Osteocyte (in vitro differentiated cells): ENCODE data around the gene JAKMIP1. TPM values are rescaled to one million over a fixed set of nuclear protein-coding genes. Genes with fewer than 3 reads are reported as not detected.

ENCODE experiments used
- DNase-seq: peaks from one replicate; pipeline ENCODE4 v3.0.0; 2021; ENCODE audit warnings: mixed read lengths; ENCODE audit not compliant: unreplicated experiment; ENCODE audit errors: extremely low spot score
- H3K27ac Mint-ChIP-seq: one replicate; pipeline ENCODE4 v1.8.0; 2021; ENCODE audit warnings: mild to moderate bottlenecking, mixed read lengths; ENCODE audit not compliant: unreplicated experiment
- H3K27me3 Mint-ChIP-seq: one replicate; pipeline ENCODE4 v1.8.0; 2021; ENCODE audit warnings: mixed read lengths; ENCODE audit not compliant: unreplicated experiment
- H3K36me3 Mint-ChIP-seq: one replicate; pipeline ENCODE4 v1.8.0; 2021; ENCODE audit warnings: mixed read lengths; ENCODE audit not compliant: unreplicated experiment
- H3K4me1 Mint-ChIP-seq: one replicate; pipeline ENCODE4 v1.8.0; 2021; ENCODE audit warnings: mixed read lengths; ENCODE audit not compliant: unreplicated experiment
- H3K4me3 Mint-ChIP-seq: one replicate; pipeline ENCODE4 v1.8.0; 2021; ENCODE audit warnings: mild to moderate bottlenecking, moderate library complexity, mixed read lengths; ENCODE audit not compliant: unreplicated experiment
- H3K9me3 Mint-ChIP-seq: one replicate; pipeline ENCODE4 v1.8.0; 2021; ENCODE audit warnings: mixed read lengths; ENCODE audit not compliant: unreplicated experiment
- total RNA-seq: library from RNA; stranded (reverse); gene quantifications from 2 replicates; pipeline ENCODE4 v1.2.1, GENCODE V29; 2021
- TF ChIP-seq, protein P1 (sequence below): fragments of 200-600 bp; sonication (generic); IDR thresholded peaks from 2 replicates; pipeline ENCODE4 v1.5.0; 2021; ENCODE audit warnings: antibody characterized with exemption, mild to moderate bottlenecking, moderate library complexity

Gene JAKMIP1
- total RNA-seq, 1 donor from 2014 or later, result not detected

DNA sequence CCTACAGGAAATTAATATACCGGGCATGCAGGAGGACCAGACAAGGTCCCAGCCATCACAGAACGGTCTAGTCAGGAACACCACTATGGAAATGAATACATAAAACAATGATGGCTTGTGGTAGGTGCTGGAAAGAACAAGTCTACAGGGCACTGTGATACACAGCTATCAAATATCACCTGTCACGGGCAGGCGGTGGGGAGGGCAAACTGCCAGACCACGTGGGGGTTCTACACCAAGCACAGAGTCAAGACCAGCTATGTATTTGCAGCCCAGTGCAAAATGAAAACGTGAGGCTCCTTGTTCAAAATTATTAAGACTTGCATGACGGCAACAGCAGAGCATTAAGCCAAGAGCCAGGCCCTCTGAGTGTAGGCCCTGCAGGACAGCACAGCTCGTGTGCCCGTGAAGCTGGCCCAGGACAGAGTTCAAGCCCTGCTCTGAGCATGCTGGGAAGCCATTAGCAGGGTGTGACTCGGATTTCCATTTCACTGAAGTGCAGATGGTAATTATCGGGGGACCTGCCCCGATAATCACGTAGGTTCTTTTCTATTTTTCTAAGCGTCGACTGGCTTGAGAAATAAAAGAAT lies 83.6 kb downstream of the JAKMIP1 start:
- DNase-seq, result no peak
- Mint-ChIP-seq H3K4me1 (no peaks in the 10 kb centered on the region), H3K36me3 (no peaks in the 10 kb centered on the region), H3K9me3 (no peaks in the 10 kb centered on the region), H3K27me3 (peaks cover 10% of the 10 kb centered on the region), H3K27ac (no peak overlapping the region), H3K4me3 (no peak overlapping the region)
- TF ChIP-seq, protein P1, sequence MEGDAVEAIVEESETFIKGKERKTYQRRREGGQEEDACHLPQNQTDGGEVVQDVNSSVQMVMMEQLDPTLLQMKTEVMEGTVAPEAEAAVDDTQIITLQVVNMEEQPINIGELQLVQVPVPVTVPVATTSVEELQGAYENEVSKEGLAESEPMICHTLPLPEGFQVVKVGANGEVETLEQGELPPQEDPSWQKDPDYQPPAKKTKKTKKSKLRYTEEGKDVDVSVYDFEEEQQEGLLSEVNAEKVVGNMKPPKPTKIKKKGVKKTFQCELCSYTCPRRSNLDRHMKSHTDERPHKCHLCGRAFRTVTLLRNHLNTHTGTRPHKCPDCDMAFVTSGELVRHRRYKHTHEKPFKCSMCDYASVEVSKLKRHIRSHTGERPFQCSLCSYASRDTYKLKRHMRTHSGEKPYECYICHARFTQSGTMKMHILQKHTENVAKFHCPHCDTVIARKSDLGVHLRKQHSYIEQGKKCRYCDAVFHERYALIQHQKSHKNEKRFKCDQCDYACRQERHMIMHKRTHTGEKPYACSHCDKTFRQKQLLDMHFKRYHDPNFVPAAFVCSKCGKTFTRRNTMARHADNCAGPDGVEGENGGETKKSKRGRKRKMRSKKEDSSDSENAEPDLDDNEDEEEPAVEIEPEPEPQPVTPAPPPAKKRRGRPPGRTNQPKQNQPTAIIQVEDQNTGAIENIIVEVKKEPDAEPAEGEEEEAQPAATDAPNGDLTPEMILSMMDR, result no peak

DNA sequence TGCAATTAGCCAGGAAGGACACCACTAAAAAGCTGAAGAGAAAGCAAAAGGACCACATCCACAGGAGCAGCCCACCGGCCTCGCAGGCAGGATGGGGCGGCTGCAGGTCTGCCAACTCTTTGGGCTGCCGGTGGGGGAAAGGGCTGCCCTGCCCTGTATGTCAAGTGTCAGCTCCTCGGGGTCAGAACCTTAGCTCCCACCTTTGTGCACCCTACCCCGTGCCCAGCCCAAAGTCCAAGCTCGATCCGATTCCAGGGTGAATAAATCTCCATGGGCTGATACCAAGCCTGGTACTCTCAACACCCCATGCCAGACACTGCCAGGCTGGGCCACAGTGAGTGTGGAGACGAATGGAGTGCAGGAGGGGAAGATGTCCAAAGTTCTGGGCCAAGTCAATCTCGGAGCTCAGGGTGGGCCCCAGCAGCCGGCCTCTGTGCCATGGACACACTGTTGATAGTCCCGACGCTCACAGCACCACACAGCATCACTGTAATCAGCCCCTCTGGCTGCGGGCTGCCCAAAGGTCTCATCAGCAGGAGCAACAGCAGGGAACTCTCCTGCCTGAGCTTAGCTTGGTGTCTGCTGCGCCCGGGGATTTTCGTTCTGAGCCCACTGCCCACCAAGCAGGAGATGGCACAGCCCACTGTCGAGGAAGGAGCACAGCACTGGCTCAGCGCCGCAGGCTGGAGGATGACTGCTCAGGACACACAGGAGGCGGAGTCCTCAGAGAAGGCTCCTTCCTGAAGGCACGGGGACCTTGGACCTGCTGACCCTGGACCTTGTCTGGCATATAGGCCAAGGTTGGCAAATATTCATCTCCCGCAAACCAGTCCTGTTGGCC lies 84.4 kb downstream of the JAKMIP1 start:
- Mint-ChIP-seq H3K36me3 (no peaks in the 10 kb centered on the region), H3K4me1 (no peaks in the 10 kb centered on the region), H3K4me3 (no peak overlapping the region), H3K27me3 (peaks cover 10% of the 10 kb centered on the region), H3K9me3 (no peaks in the 10 kb centered on the region), H3K27ac (no peak overlapping the region)
- TF ChIP-seq, protein P1, result no peak
- DNase-seq, result no peak

DNA sequence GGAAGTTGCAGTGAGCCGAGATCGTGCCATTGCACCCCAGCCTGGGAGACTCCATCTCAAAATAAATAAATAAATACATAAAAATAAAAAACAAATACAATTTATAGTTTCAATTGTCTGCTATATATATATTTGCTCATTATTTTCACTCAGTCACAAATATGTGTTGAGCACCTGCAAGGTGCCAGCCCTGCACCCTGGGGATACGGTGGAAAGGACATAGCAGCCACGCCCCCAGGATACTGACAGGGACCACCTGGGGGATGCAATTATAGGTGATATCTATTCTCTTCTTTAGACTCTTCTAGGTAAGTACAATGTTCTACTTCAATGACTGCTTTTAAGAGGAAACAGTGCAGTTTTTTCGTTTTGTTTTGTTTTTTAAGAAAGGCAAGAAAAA lies 85.0 kb downstream of the JAKMIP1 start:
- Mint-ChIP-seq H3K4me1 (no peaks in the 10 kb centered on the region), H3K9me3 (no peaks in the 10 kb centered on the region), H3K36me3 (no peaks in the 10 kb centered on the region), H3K27ac (no peak overlapping the region), H3K4me3 (no peak overlapping the region), H3K27me3 (peaks cover 10% of the 10 kb centered on the region)
- no peak for DNase-seq
- TF ChIP-seq, protein P1, result no peak

DNA sequence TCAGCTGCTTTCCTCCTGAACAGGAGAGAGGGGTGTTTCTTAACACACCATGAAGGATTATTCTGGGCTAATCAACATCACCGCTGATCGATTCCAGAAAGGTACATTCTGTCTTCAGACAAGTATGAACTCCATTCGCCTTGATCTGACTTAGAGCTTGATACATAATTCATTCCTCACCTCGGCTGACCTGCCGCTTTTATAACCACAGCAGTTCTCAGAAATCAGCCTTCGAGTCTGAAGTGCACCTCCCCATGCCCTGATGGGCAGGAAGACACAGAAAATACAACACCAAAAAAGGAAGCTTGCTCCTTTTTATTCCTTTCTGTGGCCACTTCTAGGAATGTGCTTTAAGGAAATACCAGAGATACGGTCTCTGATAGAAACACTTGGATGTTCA lies 85.7 kb downstream of the JAKMIP1 start:
- Mint-ChIP-seq H3K27ac (no peak overlapping the region), H3K27me3 (peaks cover 8% of the 10 kb centered on the region), H3K36me3 (no peaks in the 10 kb centered on the region), H3K4me1 (no peaks in the 10 kb centered on the region), H3K4me3 (no peak overlapping the region), H3K9me3 (no peaks in the 10 kb centered on the region)
- no peak for DNase-seq
- TF ChIP-seq, protein P1, result no peak

DNA sequence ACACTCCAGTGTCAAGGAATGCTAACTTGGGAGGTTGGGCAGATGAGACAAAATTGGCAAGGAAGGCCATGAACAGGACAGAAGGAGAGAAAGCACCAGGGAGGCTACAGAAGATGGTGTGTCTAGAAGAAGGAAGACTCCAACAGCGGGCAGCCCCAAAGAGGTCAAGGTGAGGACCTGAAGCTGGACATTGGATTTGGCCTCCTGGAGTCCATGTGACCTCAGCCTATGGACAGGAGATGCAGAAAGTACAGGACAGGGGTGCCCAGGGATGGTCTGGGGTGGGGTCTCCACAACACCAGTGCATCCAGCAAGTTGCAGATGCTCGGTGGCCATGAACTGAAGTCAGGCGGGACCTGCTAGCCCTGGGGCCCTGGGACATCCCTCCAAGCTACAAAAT lies 86.2 kb downstream of the JAKMIP1 start:
- Mint-ChIP-seq H3K27ac (no peak overlapping the region), H3K4me1 (no peaks in the 10 kb centered on the region), H3K9me3 (no peaks in the 10 kb centered on the region), H3K4me3 (no peak overlapping the region), H3K36me3 (no peaks in the 10 kb centered on the region), H3K27me3 (peaks cover 6% of the 10 kb centered on the region)
- DNase-seq, result no peak
- TF ChIP-seq, protein P1, result no peak
